Fibroblast of lung (primary cell): ENCODE results near the gene IL1RAPL2. TPM values are rescaled to one million over a fixed set of nuclear protein-coding genes. Genes with fewer than 3 reads are reported as not detected.

Experiments used
- DNase-seq, 2 donors: peaks; one replicate each; pipeline versions ENCODE4 v3.0.0 to v3.0.0-alpha.2; 2010; ENCODE audit warnings: low read depth in 2 of 2
- H2AFZ ChIP-seq: 2 replicates; pipeline ENCODE4 v1.5.1; 2012; ENCODE audit warnings: low read length, control low read depth, inconsistent platforms
- H3K27ac ChIP-seq: 2 replicates; pipeline ENCODE4 v1.5.1; 2011; ENCODE audit warnings: low read length, control low read depth; ENCODE audit not compliant: insufficient read depth
- H3K27me3 ChIP-seq: 2 replicates; pipeline ENCODE4 v1.5.1; 2011; ENCODE audit warnings: mild to moderate bottlenecking, low read length; ENCODE audit not compliant: control insufficient read depth, insufficient read depth
- H3K36me3 ChIP-seq: 2 replicates; pipeline ENCODE4 v1.5.1; 2011; ENCODE audit warnings: low read length; ENCODE audit not compliant: control insufficient read depth, insufficient read depth
- H3K4me1 ChIP-seq: 2 replicates; pipeline ENCODE4 v1.5.1; 2011; ENCODE audit warnings: low read length; ENCODE audit not compliant: control insufficient read depth, insufficient read depth; ENCODE audit errors: extremely low read depth
- H3K4me2 ChIP-seq: 2 replicates; pipeline ENCODE4 v1.5.1; 2011; ENCODE audit warnings: low read length, control low read depth; ENCODE audit not compliant: insufficient read depth; ENCODE audit errors: extremely low read depth
- H3K4me3 ChIP-seq, 4 experiments: fragments of 200-600 bp in 1 of 4; sonication (generic) in 1 of 4; replicated peaks in 1 of 4; 2 replicates each; pipeline ENCODE4 v1.5.1; 2011 to 2016; ENCODE audit warnings: low read length in 4 of 4, low read depth in 3 of 4, mild to moderate bottlenecking in 3 of 4, control low read depth in 2 of 4, inconsistent platforms in 1 of 4, mixed read lengths in 1 of 4; ENCODE audit not compliant: insufficient read depth in 1 of 4; ENCODE audit errors: control extremely low read depth in 1 of 4
- H3K79me2 ChIP-seq: 2 replicates; pipeline ENCODE4 v1.5.1; 2012; ENCODE audit warnings: mild to moderate bottlenecking, low read length, inconsistent platforms; ENCODE audit not compliant: control insufficient read depth, insufficient read depth
- H3K9ac ChIP-seq: 2 replicates; pipeline ENCODE4 v1.5.1; 2011; ENCODE audit warnings: mild to moderate bottlenecking, low read length, control low read depth; ENCODE audit not compliant: insufficient read depth
- H3K9me3 ChIP-seq: 2 replicates; pipeline ENCODE4 v1.5.1; 2012; ENCODE audit warnings: low read depth, low read length; ENCODE audit not compliant: control insufficient read depth, insufficient read depth
- H4K20me1 ChIP-seq: 2 replicates; pipeline ENCODE4 v1.5.1; 2011; ENCODE audit warnings: low read length; ENCODE audit not compliant: control insufficient read depth, insufficient read depth; ENCODE audit errors: extremely low read depth
- EZH2 ChIP-seq: IDR thresholded peaks from 2 replicates; pipeline ENCODE4 v1.5.1; 2012; ENCODE audit warnings: low read length, control low read depth, mild to moderate bottlenecking; ENCODE audit errors: missing control alignments
- polyA plus RNA-seq, 2 donors: library from polyadenylated mRNA; depleted of rRNA in 1 of 2; stranded (reverse) in 1 of 2; unstranded in 1 of 2; fragments of >200 nt; gene quantifications; 2 replicates each; pipeline ENCODE4 v1.2.1, GENCODE V29; 2011 to 2012; ENCODE audit warnings: missing spikeins in 1 of 2
- total RNA-seq: library from RNA; depleted of rRNA; stranded (reverse); fragments of >200 nt; gene quantifications from 2 replicates; pipeline ENCODE4 v1.2.1, GENCODE V29; 2014
- TF ChIP-seq, protein P1 (sequence below), 2 donors: IDR thresholded peaks in 1 of 2; conservative IDR thresholded peaks in 1 of 2; 1 replicate in 1 of 2; 2 replicates in 1 of 2; pipeline ENCODE4 v1.5.1; 2011 to 2012; ENCODE audit warnings: low read length in 2 of 2, control low read depth in 1 of 2, inconsistent platforms in 1 of 2, low read depth in 1 of 2, mild to moderate bottlenecking in 1 of 2

The IL1RAPL2 gene
- total and polyA plus RNA-seq, 2 donors (not counting 1 experiment from before 2014, with no cell fraction given) = 0.22 TPM; not detected in 1

DNA sequence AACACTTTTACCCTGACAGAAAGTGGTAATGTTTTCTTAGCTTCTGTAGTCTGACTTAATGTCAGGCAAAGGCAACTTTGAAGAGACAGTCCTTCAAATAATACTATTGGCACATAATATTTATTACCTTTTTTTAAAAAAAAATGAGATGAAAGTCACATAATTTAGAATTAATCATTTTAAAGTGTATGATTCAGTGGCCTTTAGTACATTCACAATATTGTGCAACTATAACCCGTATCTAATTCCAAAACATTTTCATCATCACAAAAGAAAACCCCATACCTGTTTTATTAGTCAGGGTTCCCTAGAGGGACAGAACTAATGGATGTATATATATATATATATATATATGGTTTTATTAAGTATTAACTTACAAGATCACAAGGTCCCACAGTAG lies 749.2 kb downstream of the IL1RAPL2 start:
- H3K27ac ChIP-seq = no peak overlapping the region
- H3K9me3 ChIP-seq = no peaks in the 10 kb centered on the region
- H3K4me1 ChIP-seq = no peaks in the 10 kb centered on the region
- no peak overlapping the region for H3K4me3 ChIP-seq
- no peaks in the 10 kb centered on the region for H3K79me2 ChIP-seq
- no peak overlapping the region for H2AFZ ChIP-seq
- H3K36me3 ChIP-seq = no peaks in the 10 kb centered on the region
- DNase-seq = peak in 1 of 2 donors; percentile 64
- H3K27me3 ChIP-seq = no peaks in the 10 kb centered on the region
- no peak overlapping the region for H3K9ac ChIP-seq
- TF ChIP-seq, protein P1, sequence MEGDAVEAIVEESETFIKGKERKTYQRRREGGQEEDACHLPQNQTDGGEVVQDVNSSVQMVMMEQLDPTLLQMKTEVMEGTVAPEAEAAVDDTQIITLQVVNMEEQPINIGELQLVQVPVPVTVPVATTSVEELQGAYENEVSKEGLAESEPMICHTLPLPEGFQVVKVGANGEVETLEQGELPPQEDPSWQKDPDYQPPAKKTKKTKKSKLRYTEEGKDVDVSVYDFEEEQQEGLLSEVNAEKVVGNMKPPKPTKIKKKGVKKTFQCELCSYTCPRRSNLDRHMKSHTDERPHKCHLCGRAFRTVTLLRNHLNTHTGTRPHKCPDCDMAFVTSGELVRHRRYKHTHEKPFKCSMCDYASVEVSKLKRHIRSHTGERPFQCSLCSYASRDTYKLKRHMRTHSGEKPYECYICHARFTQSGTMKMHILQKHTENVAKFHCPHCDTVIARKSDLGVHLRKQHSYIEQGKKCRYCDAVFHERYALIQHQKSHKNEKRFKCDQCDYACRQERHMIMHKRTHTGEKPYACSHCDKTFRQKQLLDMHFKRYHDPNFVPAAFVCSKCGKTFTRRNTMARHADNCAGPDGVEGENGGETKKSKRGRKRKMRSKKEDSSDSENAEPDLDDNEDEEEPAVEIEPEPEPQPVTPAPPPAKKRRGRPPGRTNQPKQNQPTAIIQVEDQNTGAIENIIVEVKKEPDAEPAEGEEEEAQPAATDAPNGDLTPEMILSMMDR (conservative IDR thresholded peaks at IDR 0.05 in 1 of 2, IDR thresholded peaks at IDR 0.05 in 1 of 2; ENCODE audit: low read depth in 1 of 2, low read length in 2 of 2) = no peak
- no peak for TF ChIP-seq EZH2
- no peaks in the 10 kb centered on the region for H4K20me1 ChIP-seq
- H3K4me2 ChIP-seq = no peak overlapping the region

DNA sequence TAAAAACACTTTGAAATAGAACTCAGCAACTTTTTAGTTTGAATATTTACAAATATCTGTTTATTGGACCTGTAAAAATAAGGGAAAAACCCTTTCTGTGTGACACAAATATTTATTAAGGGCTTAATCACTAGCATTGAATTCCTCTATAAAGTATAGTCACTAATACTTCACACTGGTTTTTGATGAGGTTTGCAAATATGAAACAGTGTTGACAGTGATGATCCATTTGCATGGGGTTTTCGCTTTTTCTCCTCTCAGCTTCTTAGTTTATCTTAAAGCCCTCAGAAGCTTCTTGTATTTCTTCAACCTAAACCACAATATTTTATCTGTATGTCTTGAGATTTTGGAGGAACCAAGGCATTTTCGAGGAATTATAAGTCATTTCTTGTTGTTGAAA lies 751.1 kb downstream of the IL1RAPL2 start:
- Histone ChIP-seq H3K9ac (no peak overlapping the region), H3K27ac (no peak overlapping the region), H2AFZ (no peak overlapping the region), H3K9me3 (no peaks in the 10 kb centered on the region), H3K79me2 (no peaks in the 10 kb centered on the region), H3K4me3 (no peak overlapping the region), H3K4me2 (no peak overlapping the region), H3K27me3 (no peaks in the 10 kb centered on the region), H4K20me1 (no peaks in the 10 kb centered on the region), H3K4me1 (no peaks in the 10 kb centered on the region), H3K36me3 (no peaks in the 10 kb centered on the region)
- no peak for DNase-seq
- TF ChIP-seq, protein P1 (conservative IDR thresholded peaks at IDR 0.05 in 1 of 2, IDR thresholded peaks at IDR 0.05 in 1 of 2; ENCODE audit: low read depth in 1 of 2, low read length in 2 of 2) = no peak
- TF ChIP-seq EZH2 = no peak

DNA sequence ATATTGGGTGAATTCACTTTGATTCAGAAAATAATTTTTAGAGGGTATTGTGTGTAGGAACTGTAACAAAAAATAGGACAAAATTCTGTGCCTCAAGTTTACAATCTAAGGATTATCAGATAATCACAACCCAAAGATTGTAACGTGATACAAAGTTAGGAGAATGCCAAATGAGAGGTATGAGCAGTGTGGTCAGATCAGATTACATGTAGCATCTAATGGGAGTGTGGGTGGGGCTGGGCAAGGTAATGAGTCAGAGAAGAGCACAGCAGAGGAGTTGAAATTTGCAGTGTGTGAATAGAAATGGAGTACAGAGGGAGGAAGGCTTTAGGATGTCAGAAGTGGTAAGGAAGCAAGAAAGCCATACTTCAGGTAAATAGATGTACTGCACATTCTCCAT lies 757.9 kb downstream of the IL1RAPL2 start:
- Histone ChIP-seq H3K36me3 (no peaks in the 10 kb centered on the region), H3K27ac (no peak overlapping the region), H3K4me2 (no peak overlapping the region), H2AFZ (no peak overlapping the region), H3K4me1 (no peaks in the 10 kb centered on the region), H3K4me3 (peak overlapping the region in 1 of 4 experiments; percentile 56), H3K27me3 (no peaks in the 10 kb centered on the region), H3K9me3 (no peaks in the 10 kb centered on the region), H3K9ac (no peak overlapping the region), H3K79me2 (no peaks in the 10 kb centered on the region), H4K20me1 (no peaks in the 10 kb centered on the region)
- DNase-seq = peak; percentile 60 to 72
- no peak for TF ChIP-seq EZH2
- TF ChIP-seq, protein P1 (conservative IDR thresholded peaks at IDR 0.05 in 1 of 2, IDR thresholded peaks at IDR 0.05 in 1 of 2; ENCODE audit: low read depth in 1 of 2, low read length in 2 of 2) = no peak
